TTC549 (cell line): Measurements from ENCODE around the gene ASCC2.
"Not testable (repeated sequence)": the region's sequence is repeated elsewhere in the genome, so short reads cannot be mapped to it uniquely, and the experiment has no call there.

Experiments
- FAIRE-seq: peaks from 2 replicates; lab custom pipeline; 2012; peaks lifted over from hg19 to GRCh38; lab: Jason Lieb, UNC

The ASCC2 gene

DNA sequence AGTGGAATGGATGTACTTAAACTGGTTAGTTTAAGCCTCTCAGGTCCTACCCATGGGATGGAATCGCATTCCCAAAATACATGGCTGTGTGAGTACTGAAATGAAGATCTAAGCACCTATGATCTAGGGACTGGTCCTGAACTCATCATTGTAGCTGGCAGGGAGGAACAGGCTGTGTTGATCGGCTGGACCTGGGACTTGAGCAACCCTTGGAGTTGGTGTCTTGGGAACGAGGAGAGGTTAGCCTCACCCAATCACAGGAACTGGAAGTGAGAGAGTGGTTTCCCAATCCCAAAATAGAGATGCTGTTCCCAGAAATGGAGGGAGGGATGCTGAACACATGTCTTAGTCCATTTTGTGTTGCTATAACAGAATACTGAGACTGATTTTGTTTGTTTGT is 16.4 kb upstream of the ASCC2 start:
- no peak for FAIRE-seq

DNA sequence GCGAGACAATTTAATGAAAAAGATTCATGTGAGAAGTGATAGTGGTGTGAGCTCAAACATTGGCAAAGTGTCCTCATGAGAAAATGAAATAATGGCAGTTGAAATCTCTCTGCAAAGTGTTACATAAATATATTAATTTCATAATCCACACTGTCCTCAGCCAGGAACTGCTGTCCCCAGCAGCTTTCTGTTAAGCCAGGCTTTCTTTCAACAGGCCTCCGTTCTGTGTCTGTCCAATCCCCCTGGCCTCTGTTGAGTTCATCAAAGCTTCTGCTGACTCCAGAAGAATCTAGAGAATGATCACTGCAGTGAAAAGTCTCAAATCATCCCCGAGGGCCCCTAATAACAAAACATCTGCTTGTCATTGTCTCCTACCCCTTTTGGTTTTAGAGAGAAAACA is 10.0 kb upstream of the ASCC2 start:
- no peak for FAIRE-seq

DNA sequence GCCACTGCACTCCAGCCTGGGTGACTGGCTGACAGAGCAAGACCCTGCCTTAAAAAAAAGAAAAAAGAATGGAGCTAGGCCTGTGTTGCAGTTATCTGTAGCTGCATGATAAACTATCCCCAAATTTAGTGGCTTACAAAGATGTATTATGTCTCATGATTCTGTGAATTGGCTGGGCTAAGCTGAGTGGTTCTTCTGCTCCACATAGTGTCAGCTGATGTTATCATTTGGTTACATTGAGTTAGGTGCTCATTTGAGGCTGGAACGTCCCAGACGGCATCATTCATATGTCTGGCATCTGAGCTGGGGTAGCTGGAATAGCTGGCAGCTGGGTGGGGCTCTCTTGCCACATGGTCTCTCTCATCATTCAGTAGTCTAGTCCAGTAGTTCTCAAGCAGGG is 8.2 kb upstream of the ASCC2 start:
- FAIRE-seq = no peak

DNA sequence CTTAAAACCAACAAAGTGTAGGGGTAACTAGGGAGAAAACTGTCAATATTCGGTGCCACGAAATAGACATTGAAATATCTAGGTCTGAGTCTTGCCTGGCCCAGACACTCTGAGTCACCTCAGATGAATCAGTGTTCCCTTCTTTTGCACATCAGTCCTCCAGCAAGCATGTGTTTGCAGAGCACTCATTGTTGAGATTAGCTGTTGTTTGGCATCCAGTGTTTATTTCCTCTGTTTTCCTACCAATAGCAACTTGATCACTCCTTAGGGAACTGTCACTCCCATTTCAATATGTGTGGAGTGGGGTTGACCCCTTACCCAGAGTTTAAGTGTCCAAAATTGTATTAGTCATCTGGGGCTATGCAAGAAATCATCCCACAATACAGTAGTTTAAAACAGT is 4.7 kb upstream of the ASCC2 start:
- FAIRE-seq = no peak

DNA sequence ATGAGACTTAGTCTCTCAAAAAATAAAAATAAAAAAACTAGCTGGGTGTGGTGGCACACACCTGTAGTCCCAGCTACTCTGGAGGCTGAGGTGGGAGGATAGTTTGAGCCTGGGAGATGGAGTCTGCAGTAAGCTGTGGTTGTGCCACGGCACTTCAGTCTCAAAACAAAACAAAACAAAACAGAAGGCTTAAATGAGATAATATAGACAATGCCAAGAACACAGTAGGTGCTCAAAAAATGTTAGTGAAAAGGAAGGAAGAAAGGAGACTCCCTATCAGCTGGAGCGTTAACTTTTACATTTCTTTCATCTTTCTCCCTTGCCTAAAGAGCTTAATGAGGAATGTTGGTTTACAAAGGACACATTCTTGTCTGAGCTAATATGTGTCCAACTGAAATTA is 4.1 kb upstream of the ASCC2 start:
- no peak for FAIRE-seq

DNA sequence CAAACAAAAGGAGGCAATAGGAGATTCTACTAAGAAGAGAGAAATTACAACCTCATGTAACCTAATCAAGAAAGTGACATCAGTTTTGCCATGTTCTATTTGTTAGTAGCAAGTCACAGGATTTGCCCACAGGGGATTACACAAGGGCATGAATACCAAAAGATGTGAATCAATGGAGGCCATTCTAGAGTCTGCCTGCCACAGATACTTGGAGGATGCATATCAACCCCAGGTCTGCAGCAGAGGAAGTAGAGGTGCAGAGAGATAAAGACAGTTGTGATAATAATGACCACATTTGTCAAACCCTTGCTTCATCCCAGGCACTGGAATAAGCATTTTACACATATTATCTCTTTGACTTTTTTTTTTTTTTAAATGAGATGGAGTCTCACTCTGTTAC is 2.4 kb upstream of the ASCC2 start:
- FAIRE-seq = no peak

DNA sequence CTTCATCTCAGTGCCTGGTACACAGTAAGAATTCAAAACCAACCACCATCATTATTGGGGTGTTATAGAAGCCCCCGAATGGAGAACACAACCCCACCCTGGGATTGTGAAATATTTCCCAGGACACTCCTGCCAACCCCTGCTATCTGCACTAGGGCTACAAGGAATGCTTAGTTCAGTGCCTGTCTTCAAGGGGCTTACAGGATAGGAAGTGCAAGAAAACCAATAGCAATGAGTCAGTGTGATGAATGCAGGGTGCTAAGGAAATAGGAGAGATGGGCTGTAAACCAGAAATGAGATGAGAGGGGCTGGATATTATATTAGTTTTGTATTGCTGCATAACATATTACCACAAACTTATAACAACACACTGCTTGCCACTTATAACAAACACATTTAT is 965 bp upstream of the ASCC2 start:
- FAIRE-seq = no peak

DNA sequence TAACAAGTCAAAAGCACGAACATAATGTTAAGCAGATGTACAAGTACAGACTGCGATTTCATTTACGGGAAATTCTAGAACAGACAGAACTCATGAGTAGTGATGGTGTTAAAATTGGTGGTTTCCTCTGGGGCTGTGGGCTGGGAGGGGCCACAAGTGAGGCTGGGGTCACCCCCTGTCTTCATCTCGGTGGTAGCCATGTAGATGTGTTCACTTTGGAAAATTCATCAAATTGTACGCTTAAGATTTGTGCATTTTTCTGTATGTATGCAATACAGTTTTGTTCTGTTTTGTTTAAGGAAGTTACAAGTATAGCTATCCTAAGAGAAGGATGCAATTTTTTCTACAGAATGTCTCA is 504 bp upstream of the ASCC2 start:
- no peak for FAIRE-seq

DNA sequence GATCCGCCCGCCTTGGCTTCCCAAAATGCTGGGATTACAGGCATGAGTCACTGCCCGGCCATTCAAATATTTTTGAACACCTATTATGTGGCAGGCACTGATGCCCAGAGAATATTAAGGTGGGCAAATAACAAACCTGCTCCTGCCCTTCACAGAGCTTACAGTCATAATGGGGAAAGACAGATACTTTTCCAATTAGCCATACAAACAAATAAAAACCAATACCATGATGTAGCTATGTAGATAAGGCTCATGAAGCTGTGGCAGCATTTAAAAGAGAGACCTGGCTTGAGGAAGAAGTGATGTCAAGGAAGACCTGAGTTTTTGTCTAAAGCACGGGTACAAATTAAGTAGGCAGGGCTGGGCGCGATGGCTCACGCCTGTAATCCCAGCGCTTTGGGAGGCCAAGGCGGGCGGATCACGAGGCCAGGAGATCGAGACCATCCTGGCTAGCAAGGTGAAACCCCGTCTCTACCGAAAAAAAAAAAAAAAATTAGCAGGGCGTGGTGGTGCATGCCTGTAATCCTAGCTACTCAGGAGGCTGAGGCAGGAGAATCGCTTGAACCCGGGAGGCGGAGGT is 1.2 kb downstream of the ASCC2 start:
- not testable (repeated sequence) for FAIRE-seq

DNA sequence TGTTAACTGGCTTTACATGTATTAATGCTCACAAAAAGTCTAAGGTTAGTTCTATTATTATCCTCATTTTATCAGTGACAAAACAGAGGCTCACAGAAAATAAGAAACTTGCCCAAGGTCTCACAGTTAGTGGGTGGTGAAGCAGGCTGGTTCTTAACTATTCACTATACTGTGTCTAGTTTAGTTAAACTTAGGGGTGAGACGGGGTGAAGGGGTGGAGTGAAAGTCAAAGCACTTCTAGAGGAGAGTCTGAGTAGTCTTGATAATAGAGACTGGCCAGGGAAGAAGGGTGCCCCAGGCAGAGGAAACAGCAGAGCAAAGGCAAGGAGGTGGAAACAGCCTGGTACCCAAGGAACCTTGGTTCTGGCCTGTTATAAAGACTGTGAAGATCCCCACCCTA is 4.0 kb downstream of the ASCC2 start:
- no peak for FAIRE-seq

DNA sequence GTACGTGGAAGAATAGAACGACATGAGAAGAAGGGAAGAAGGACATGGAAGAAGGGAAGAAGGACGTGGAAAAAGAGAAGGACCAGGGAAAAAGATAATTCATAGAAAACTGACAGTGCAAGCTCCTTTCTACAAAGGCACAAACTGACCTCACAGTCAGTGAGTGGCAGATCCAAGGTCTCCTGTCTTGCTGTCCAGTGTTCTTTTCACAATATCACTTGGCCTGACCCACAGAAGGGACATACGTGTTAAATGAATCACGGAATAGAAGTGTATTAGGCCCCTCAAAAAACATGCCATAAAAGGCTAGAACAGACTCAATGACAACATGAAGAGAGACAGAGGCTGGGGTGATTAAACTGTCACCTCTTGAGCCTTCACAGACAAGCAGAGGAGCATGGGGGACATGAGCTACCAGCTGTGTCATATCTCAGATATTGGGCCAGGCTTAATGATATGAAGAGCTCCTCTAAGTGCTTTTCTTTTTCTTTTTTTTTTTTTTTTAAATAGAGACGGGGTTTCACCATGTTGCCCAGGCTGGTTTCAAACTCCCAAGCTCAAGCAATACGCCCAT is 4.6 kb downstream of the ASCC2 start:
- no peak for FAIRE-seq

DNA sequence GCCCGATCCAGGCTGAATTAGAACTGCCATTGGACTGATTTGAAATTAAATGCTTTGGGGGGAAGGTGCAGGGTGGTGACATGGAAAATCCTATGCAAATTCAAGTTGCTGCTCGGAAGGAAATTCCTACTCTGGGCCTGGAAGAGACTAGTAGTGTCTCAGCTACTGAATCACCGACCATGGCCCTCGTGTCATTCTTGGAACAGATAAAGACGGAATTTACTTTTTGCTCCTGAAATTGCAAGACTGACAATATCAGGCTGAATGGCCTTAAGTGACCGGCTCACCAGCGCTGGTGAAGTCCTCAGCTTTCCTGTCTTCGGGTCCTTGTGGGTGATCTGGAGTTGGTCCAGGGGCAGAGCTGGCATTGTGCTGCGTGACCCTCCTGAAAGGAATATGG is 6.1 kb downstream of the ASCC2 start:
- FAIRE-seq = no peak

DNA sequence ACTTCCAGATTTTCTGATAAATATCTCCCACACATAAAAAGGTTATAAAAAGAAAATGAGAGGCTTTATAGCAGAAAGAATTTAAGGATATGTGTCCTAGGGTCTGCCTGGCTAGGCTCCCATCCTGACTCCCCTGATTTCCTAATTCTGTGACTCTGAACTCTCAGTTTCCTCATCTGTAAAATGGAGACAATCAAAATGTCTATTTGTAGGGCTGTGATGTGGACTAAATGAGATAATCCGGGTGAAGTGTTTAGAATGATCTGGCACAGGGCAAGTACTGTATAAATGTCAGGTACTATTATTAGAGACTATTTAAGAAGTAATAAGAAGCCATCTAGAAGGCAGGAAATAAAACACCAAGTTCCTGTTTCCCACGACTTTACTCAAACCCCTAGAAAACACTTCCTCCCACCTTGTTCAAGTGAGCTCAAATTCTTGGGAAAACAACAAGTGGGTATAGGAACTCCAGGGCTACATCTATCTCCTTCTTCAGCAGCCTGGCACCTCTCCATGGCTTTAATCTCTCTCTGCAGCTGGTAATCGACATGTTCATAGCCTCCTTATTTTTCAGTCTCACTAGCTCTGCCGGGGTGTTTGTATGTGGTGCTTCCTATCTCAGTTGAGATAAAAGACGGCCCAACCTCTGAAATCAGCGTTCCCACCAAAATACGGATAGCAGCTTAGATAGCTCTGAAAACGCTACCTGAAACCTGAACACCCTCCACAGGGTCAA is 6.7 kb downstream of the ASCC2 start:
- no peak for FAIRE-seq

DNA sequence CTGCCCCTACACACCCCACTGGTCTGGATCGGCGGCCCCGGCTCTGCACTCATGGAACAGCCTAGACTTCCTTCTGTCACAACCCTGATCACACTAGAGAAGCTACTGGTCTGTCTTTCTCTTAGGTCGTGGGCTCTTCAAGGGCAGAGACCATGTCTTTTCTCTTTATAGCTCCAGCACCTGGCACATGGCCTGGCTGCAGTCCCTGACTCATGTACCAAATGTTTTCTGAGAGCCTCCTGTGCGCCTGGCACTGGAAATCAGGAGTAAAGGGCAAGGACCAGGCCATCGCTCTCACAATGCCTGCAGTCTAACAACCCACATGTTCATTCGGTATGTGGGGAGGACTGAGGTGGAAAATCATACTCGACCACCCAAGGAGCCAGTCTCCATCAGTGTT is 7.5 kb downstream of the ASCC2 start:
- FAIRE-seq = no peak

DNA sequence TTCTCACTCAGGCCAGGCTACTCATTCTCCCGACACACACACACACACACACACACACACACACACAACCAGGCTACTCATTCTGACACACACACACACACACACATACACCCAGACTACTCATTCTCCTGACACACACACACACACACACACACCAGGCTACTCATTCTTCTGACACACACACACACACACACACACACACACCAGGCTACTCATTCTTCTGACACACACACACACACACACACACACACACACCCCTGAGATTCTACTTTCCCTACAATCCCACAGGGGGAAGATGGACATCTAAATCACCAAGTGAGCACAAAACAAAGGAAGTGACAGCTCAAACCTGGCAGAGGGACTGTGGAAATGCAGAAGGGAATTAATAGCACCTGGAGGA is 10.3 kb downstream of the ASCC2 start:
- not testable (repeated sequence) for FAIRE-seq

DNA sequence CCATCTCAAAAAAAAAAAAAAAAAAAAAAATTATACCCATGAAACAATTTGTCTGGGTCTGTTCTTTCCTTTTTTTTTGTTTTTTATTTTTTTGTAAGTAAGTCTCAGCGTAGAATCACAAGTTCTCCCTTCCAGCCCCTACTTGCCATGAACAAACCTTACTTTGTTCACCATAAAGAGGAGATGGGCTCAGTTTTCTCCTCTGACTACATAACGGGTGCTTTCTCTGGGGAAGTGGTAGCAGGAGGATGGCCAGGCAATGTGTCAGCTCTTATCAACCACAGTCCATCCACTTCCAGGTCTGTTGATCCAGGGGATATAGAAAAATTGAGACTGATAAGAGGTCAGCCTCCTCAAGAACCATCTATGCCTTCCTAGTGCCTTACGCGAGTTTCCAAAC is 11.0 kb downstream of the ASCC2 start:
- FAIRE-seq = no peak

DNA sequence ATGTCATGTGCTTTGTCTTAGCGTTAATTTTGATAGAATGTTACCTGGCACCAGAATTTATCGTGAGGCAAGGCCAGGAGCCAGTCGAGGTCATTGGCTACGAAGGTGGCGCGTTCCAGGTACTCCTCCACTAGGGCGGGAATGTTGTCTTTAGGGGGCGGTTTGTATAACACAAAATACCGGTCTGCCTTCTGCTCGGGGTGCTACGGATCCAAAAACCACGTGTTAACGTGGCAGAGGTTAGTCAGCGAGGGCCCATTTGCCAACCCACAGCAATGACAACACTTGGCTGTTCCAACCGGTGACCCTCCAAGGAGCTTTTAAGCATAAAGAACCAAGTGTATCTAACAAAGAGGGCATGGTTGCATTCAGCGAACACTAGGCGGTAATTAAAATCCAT is 12.5 kb downstream of the ASCC2 start:
- FAIRE-seq = no peak

DNA sequence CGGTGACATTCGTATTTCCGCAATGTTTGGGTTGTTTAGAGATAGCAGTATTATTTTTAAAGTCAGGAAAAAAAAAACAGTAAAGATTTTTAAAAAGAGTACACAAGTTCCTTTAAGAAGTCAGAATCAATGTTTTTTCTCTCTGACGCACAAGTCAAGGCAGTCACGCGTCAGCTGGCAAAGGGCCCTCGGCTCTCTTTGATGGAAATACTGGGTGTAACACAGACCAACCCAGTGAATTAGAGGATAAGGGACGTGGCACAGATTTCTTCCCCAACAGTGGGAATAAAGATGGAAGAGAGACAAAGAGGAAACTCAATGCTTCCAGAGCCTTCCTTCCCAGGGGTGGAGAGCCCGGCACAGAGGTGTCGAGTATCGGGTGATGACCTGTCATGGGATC is 13.4 kb downstream of the ASCC2 start:
- no peak for FAIRE-seq

DNA sequence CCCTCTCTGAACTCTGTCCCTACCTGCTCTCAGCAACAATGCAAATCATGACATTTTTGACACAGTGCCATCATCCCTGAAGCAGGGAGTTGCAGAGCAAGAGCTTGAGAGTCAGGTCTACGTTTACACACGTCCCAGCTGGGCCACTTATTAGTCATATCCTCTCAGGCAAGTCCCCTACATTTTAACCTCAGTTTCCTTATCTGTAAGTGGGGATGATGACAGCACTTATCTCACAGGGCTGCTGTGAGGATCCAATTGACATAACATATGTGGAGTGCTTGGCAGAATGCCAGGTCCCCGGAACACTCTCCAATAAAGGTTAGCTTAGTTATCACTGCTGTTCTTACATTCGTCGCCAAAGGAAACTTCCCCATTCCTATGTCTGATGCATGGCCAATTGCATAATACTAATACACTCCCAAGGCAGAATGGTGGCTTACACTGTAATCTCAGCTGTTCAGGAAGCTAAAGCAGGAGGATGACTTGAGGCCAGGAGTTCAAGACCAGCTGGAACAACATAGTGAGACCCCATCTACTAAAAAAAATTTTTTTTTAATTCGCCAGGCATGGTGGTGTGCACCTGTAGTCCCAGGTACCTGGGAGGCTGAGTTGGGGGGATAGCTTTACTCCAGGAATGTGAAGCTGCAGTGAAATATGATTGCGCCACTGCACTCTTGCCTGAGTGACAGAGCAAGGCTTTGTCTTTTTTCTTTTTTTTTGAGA is 16.6 kb downstream of the ASCC2 start:
- no peak for FAIRE-seq

DNA sequence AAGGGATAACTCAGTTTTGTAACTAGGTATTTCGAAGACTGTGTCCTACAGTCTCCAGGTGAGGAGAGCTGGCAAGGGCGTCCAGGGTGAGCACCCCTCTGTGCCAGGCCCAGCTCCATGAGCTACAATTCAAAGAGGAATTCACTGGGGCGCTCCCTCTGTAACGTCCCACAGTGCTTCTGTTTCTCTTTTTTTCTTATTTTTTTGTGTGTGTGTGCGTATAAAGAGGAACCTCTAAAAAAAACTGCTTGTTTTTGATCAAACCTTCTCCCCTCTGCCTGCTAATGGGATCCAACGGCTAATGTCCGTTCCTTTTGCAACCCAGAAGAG is 17.1 kb downstream of the ASCC2 start:
- FAIRE-seq = no peak

DNA sequence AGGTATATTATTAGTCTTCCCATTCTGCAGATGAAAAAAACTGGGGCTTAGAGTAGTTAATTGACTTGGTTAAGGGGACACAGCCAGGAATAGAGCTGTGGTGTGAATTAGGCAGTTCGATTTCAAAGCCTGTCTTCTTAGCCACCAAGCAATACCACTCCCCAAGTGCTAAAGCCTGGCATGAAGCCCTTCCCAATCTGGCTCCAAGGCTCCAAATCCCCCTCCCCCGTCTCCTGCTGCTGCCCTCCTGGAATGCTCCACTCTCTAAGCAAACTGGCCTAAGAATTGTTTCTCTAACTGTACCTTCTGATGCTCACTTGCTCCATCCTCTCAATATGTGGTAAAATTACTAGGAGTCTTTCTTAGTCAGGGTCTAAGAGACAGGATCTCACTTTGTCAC is 18.6 kb downstream of the ASCC2 start:
- no peak for FAIRE-seq

DNA sequence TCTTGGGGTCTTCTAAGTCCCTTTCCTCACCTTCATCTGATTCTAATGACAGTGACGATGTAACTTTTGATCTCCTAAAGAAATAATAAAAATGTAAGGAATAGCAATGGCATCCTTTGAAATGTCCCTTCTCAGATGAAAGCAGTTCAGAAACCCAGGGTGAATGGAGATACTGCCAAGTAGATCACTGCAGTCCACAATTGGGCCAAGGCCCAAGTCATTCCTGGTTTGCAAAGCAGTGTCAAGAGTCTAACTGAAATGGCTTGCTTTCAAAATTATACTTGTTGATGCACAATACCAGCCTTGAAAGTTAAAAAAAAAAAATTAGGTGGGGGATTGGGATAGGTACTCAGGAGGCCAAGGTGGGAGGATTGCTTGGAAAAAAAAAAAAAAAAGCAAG is 20.4 kb downstream of the ASCC2 start:
- FAIRE-seq = no peak

DNA sequence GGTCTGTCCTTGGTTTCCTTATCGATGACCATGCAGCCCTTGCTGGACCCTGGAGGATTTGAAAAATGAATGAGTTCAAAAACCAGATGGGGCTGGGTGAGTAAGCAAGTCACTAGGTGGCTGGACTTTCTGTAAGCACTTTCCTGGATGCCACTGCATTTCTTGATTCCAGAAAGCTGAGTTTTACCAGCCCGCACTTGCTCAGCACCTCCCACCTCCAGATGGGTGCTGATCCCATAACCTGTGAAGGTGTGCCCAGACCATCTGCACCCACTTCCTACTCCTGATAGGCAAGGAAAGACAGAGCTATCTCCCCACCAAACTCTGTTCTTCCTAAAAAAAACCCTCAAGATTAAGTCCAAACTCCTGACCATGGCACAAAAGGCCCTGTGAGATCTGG is 21.1 kb downstream of the ASCC2 start:
- FAIRE-seq = no peak

DNA sequence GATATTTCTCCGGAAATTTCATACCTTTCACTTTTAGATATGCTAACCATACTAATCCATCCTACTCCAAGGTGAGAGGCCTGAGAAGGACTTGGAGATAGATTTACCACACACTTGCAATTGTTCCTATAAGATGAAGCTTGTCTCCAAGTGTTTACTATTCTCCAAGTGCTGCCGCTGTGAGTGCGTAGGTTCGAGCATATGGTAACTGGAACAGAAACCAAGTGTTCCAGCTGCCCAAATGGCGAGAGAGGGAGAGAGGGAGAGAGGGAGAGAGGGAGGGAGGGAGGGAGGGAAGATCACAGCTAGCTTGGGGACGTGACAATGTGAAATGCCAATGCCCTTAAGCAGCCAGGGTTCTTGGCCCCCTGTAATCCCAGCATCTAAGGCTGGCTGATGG is 21.5 kb downstream of the ASCC2 start:
- FAIRE-seq = no peak
